Cardiac fibroblast (primary cell): ENCODE measurements around the gene GRIN1.

ENCODE experiments used
- DNase-seq, 2 donors: peaks; one replicate each; pipeline versions ENCODE4 v3.0.0 to v3.0.0-alpha.2; 2010; ENCODE audit warnings: low read depth in 2 of 2
- H3K4me3 ChIP-seq, 2 donors: replicated peaks in 1 of 2; 1 replicate in 1 of 2; 2 replicates in 1 of 2; pipeline ENCODE4 v1.5.1; 2011; ENCODE audit warnings: low read depth in 2 of 2, low read length in 2 of 2, mild to moderate bottlenecking in 2 of 2, moderate library complexity in 1 of 2
- CTCF ChIP-seq: IDR thresholded peaks from one replicate; pipeline ENCODE4 v1.5.1; 2011; ENCODE audit warnings: low read depth, mild to moderate bottlenecking, low read length, inconsistent platforms

The GRIN1 gene

DNA sequence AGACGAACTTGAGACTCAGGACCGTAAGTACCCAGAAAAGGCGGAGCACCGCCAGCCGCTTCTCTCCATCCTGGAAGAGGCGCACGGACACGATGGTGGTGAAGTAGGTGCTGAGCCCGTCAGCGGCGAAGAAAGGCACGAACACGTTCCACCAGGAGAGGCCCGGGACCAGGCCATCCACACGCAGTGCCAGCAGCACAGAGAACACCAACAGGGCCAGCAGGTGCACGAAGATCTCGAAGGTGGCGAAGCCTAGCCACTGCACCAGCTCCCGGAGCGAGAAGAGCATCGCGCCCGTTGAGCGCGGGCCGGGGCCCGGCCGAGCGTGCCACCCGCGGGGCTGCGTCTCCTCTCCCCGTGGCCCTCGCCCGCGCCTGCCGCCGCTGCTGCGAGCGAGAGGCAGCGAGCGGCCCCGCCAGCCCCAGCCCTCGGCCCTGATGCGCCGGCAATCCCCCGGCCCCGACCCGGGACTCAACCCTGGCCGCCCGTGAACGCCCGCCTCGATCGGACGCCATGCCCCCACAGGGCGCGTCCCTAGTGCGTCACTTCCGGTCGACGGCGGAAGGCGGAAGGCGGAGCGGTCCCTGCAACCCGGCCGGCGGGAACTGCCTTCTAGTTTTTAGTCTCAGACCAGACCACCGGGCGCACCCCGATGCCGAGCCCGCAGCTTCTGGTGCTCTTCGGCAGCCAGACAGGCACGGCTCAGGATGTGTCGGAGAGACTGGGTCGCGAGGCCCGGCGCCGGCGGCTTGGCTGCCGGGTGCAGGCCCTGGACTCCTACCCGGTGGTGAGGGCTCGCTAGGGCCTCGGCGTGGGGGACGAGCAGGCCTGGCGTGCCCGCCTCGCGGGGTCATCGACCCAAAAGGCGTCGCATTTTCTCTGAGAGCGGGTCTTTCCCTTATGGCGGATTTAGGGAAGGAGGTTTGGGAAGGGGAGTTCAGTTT lies 66.4 kb downstream of the GRIN1 start, which contains the start of the genes NDOR1 and TMEM203:
Gene NDOR1 (plus strand): TSS at position 575 of the 944 bp plus-strand sequence. CDS start 78 bp downstream, at position 653.
Gene TMEM203 (minus strand): TSS at position 523 of the 944 bp plus-strand sequence. CDS start 234 bp downstream, at position 289.
- H3K4me3 ChIP-seq: peak within 1 kb of the TSS; percentile 84 to 94
- peak; percentile 76 to 83 for DNase-seq
- TF ChIP-seq CTCF: no peak

GRCh38 chr9:137206602-137207001 lies 67.6 kb downstream of the GRIN1 start:
- DNase-seq: no peak
- H3K4me3 ChIP-seq: peak overlapping the region; percentile 84 to 94
- TF ChIP-seq CTCF: no peak

- no peak overlapping the region for H3K4me3 ChIP-seq
- no peak for TF ChIP-seq CTCF
- no peak for DNase-seq
These were observed 72.6 kb downstream of the GRIN1 start for GRCh38 chr9:137211532-137211931.

- DNase-seq: no peak
- H3K4me3 ChIP-seq: no peak overlapping the region
- TF ChIP-seq CTCF: no peak
These were observed 73.6 kb downstream of the GRIN1 start for GRCh38 chr9:137212520-137212919.

DNA sequence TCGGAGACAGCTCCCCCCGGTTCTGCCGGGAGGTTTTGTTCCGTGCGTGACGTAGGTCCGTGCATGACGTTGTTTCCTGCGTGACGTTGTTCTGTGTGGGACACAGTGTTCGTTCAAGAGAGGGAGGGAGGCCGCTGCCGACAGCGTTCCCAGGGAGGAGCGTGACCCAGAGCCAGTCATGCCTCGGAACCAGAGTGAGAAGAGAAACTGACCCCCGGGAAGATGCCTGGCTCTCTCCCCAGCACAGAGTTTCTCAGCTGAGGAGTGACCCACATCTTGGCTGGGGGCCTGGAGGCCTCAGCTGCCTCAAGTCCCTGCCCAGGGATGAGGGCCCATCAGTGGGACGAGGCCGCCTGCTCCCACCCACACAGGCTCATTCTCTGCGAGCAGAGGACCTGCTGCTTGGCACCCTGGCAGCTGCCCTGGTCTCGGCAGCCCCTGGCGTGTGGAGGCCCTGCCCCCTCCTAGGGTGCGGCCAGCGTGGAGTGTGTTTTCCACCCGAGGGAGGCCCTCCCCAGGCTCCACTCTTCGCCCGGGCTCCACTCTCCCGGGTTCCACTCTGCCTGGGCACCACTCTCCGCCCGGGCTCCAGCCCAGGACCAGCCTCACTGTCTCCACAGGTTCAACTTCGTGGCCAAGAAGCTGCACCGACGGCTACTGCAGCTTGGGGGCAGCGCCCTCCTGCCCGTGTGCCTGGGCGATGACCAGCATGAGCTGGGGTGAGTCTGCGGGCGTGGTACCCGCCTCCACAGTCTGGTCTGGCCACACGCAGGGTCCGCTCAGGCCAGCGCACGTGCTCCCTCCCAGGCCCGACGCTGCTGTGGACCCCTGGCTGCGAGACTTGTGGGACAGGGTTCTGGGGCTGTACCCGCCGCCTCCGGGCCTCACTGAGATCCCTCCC lies 74.5 kb downstream of the GRIN1 start:
- TF ChIP-seq CTCF: no peak
- DNase-seq: no peak
- no peak overlapping the region for H3K4me3 ChIP-seq

GRCh38 chr9:137214620-137215019 lies 75.7 kb downstream of the GRIN1 start:
- TF ChIP-seq CTCF: no peak
- no peak overlapping the region for H3K4me3 ChIP-seq
- DNase-seq: no peak
